PC-3 (cell line): ENCODE data around the gene NRG3.

ENCODE experiments used
- EZH2 ChIP-seq: fragments of 300-600 bp; sonication (generic); IDR thresholded peaks from one replicate; pipeline ENCODE4 v1.6.1; 2017; ENCODE audit warnings: antibody characterized with exemption, mild to moderate bottlenecking, low read length; ENCODE audit not compliant: unreplicated experiment
- TF ChIP-seq, protein P1 (sequence below): fragments of 300-600 bp; sonication (generic); conservative IDR thresholded peaks from 2 replicates; pipeline ENCODE4 v1.5.1; 2017; ENCODE audit warnings: antibody characterized with exemption, low read depth, mild to moderate bottlenecking, low read length

DNA sequence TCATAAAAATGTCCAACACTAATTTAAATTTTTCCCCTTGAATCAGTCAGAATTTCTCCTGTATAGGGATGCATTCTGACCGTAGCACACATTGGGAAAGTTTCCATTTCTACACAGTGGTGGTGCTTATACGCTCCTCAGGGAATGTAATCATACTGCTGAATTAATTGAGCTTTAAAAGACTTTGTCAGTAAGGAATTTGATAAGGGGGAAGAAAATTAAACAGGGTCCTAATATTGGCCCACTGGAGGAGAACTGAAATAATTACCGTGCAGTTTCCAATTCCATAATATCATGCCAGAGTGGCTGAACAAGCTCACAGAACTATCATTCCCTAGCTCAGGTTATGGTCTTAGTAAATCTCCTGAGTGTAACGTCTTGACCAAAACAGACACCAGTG lies 1041.9 kb downstream of the NRG3 start:
- TF ChIP-seq, protein P1, sequence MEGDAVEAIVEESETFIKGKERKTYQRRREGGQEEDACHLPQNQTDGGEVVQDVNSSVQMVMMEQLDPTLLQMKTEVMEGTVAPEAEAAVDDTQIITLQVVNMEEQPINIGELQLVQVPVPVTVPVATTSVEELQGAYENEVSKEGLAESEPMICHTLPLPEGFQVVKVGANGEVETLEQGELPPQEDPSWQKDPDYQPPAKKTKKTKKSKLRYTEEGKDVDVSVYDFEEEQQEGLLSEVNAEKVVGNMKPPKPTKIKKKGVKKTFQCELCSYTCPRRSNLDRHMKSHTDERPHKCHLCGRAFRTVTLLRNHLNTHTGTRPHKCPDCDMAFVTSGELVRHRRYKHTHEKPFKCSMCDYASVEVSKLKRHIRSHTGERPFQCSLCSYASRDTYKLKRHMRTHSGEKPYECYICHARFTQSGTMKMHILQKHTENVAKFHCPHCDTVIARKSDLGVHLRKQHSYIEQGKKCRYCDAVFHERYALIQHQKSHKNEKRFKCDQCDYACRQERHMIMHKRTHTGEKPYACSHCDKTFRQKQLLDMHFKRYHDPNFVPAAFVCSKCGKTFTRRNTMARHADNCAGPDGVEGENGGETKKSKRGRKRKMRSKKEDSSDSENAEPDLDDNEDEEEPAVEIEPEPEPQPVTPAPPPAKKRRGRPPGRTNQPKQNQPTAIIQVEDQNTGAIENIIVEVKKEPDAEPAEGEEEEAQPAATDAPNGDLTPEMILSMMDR = no peak
- no peak for TF ChIP-seq EZH2
